Activated naive CD4-positive, alpha-beta T cell treated with anti-CD3 and anti-CD28 coated beads, Interleukin-2, amount 50 U/mL, for 16 hours (primary cell): ENCODE data around the gene MAN1C1.

ENCODE experiments used
- DNase-seq: peaks from one replicate; pipeline ENCODE4 v3.0.0-alpha.2; 2020

The MAN1C1 gene

DNA sequence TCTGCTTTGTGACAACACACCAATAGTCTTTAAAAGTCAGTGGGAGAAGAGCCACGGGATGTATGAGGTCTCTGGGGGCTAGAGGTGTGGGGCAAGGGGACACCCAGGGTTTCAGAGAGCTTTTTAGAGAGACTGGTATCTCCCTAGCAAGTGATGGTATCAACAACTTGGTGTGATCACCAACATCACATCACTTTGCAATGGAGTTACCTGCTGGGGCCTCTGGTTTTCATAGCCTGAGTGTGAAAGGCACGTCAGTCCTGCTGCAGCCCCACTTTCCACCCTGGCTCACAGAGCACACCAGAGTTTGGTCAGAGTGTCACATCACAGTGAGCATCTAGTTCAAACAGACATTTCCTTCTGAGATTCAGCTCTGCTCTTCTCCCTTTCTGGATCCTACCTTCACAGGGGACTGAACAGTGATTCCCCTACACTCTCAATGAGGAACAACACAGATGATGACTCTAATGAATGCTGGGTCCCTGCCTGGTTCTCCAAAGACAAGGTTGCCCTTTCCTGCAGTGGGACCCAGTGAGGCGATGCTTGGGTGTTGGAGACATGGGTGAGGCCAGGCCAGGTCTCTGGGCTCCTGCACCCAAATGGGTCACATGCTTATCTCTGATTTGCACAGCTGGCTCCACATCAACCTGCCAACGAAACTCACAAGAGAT lies 2.0 kb upstream of the MAN1C1 start:
- DNase-seq: no peak

DNA sequence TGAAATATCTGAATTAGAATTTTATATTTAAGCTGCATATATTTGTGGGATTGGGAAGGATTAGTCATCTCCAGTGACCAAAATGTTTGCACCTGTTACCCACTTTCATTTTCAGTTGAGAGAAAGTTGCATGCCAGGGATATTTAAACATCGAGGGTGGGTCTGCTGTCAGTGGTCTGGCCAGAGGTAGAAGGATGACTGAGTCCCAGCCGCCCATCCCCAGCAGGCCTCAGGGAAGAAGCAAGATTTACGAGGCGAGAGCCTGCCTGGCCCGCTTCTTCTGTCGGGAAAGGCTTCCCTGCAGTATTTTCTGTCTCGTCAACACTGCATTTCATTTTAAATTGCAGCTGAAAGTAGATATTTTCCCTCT lies 1.4 kb upstream of the MAN1C1 start:
- no peak for DNase-seq

DNA sequence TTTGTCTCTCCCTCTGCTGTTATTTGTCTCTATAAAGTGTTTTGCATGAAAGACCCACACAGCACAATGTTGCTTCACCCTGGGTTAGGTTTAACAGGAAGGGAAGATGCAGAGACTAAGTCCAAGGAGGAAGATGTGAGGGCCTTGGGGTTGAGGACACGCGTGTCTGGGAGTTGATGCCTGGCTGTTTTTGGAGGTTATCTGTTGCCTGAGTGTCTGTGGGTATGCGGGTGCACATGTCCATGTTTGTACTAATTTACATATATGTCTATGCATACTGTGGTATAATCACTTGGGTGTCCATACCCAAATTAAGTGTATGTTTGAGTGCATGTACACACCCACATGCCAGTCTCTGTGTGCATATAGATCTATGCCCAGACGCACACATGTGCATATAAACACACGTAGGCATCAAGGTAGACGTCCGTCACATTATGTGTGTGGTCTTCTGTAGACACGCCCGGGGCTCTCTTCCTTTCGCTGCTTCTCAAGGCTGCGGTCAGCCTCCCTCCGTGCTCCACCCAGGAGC lies 962 bp upstream of the MAN1C1 start:
- DNase-seq: no peak

- DNase-seq: peak; percentile 43
These were observed 515 bp downstream of the MAN1C1 start for GRCh38 chr1:25616987-25617624.

- peak; percentile 25 for DNase-seq
These were observed 1.2 kb downstream of the MAN1C1 start for GRCh38 chr1:25617625-25618432.

DNA sequence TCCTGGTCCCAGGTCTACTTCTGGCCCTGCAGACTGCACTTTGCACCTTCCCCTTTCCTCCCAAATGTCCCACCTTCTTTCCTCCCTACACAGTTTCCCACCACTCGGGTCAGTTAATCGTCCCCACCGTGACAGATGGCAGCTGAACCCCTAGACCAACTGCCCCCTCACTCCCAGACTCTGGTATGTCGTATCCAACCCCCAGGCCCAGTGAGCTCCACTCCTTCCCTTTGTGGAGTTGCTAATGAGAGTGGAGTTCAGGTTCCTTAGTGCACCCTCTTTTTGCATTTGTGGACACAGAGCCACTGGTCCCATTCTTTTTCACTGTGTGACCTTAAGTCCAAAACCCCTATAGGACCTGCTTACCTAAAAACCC lies 1.8 kb downstream of the MAN1C1 start:
- no peak for DNase-seq

- peak; percentile 69 for DNase-seq
These were observed 2.7 kb downstream of the MAN1C1 start for GRCh38 chr1:25619101-25619890.

- DNase-seq: no peak
These were observed 3.6 kb downstream of the MAN1C1 start for GRCh38 chr1:25620211-25620610.

- no peak for DNase-seq
These were observed 4.2 kb downstream of the MAN1C1 start for GRCh38 chr1:25620701-25621350.

GRCh38 chr1:25621876-25622275 lies 5.3 kb downstream of the MAN1C1 start:
- DNase-seq: no peak

DNA sequence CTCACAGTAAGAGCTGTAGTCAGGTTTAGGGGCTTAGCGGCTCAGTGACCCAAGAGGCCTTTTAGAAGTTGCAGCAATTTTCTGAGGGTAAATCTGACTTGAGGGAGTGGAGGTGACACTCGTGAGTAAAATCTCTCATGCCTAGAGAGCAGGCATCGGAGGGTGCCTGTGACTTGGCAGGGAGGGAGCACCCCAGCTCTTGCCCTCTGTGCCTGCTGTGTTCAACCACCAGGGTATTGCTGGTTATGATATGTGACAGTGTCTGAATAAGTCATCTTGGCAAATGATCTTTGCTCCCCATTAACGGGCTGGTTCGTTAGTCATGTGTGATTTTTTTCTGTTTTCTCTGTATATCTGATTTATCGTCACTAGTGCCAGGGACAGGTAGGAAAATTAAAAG lies 5.9 kb downstream of the MAN1C1 start:
- peak; percentile 59 for DNase-seq

GRCh38 chr1:25623007-25623406 lies 6.4 kb downstream of the MAN1C1 start:
- DNase-seq: no peak

GRCh38 chr1:25623731-25624130 lies 7.1 kb downstream of the MAN1C1 start:
- DNase-seq: no peak

DNA sequence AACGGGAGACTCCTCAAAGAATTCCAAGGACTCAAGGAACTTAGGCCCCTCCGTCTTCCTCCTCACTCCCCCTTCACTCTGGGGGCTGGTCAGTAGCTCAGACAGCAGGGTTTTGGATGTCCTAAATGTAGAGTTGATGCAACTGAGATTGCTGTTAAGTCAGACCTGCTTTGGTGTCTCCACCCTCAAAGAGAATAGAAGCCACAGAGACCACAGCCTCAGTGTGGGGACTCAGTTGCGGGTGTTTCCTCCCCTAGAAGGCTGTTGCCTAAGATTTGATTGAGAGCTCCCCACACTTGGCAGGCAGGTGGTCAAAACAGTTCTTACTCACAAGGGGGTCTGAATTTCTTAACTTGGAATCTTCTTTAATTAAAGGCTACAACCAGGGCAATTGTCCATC lies 7.6 kb downstream of the MAN1C1 start:
- DNase-seq: peak; percentile 33

GRCh38 chr1:25624604-25625003 lies 8.0 kb downstream of the MAN1C1 start:
- DNase-seq: no peak

- DNase-seq: no peak
These were observed 9.4 kb downstream of the MAN1C1 start for GRCh38 chr1:25626018-25626417.

GRCh38 chr1:25628741-25629421 lies 12.3 kb downstream of the MAN1C1 start:
- no peak for DNase-seq

- no peak for DNase-seq
These were observed 13.2 kb downstream of the MAN1C1 start for GRCh38 chr1:25629836-25630235.

DNA sequence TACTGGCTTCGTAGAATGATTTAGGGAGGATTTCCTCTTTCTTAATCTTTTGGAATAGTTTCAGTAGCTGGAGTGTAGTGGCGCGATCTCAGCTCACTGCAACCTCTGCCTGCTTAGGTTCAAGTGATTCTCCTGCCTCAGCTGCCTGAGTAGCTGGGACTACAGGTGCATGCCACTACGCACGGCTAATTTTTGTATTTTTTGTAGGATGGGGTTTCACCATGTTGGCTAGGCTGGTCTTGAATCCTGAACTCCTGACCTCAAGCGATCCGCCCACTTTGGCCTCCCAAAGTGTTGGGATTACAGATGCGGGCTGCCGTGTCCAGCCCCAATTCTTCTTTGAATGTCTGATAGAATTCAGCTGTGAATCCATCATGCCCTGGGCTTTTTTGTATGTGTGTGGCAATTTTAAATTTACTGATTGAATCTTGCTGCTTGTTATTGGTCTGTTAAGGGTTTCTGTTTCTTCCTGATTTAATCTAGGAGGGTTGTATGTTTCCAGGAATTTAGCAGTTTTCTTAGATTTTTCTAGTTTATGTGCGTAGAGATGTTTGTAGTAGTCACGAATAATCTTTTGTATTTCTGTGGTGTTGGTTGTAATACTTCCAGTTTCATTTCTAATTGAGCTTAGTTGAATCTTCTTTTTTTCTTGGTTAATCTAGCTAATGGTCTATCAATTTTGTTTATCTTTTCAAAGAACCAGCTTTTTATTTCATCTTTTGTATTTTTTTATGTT lies 15.3 kb downstream of the MAN1C1 start:
- no peak for DNase-seq

- no peak for DNase-seq
These were observed 17.5 kb downstream of the MAN1C1 start for GRCh38 chr1:25634066-25634465.

GRCh38 chr1:25634896-25635295 lies 18.3 kb downstream of the MAN1C1 start:
- no peak for DNase-seq
